Calu3 (cell line): ENCODE results near the gene CD276. TPM values are rescaled to one million over a fixed set of nuclear protein-coding genes. Genes with fewer than 3 reads are reported as not detected.
"Not testable (repeated sequence)": the region's sequence is repeated elsewhere in the genome, so short reads cannot be mapped to it uniquely, and the experiment has no call there.

Experiments used
- Bru-seq: library from RNA; stranded (reverse); fragments of 400-500 nt; gene quantifications from one replicate; lab custom pipeline; 2021; lab: Mats Ljungman, UMichigan
- BruChase-seq, 2 experiments: library from RNA; stranded (reverse); fragments of 400-500 nt; gene quantifications; one replicate each; lab custom pipeline; 2021; lab: Mats Ljungman, UMichigan
- BruUV-seq: library from RNA; stranded (reverse); fragments of 400-500 nt; replicated peaks from 2 replicates; lab custom pipeline; 2021; lab: Mats Ljungman, UMichigan
- CTCF ChIA-PET: fragments of 300-600 bp; sonication (Branson Sonifier 250); formaldehyde crosslinking; loops from one replicate; lab custom pipeline; 2022; ENCODE audit warnings: antibody characterized with exemption; lab: Charles Lee
- DNase-seq: peaks from one replicate; pipeline ENCODE4 v3.0.0; 2022
- H3K27ac Mint-ChIP-seq: one replicate; pipeline ENCODE4 v1.8.0; 2022; ENCODE audit warnings: mixed read lengths; ENCODE audit not compliant: unreplicated experiment
- H3K27me3 Mint-ChIP-seq: one replicate; pipeline ENCODE4 v1.8.0; 2022; ENCODE audit warnings: mixed read lengths; ENCODE audit not compliant: unreplicated experiment
- H3K36me3 Mint-ChIP-seq: one replicate; pipeline ENCODE4 v1.8.0; 2022; ENCODE audit warnings: mild to moderate bottlenecking, moderate library complexity, mixed read lengths; ENCODE audit not compliant: insufficient read depth, unreplicated experiment
- H3K4me1 Mint-ChIP-seq: one replicate; pipeline ENCODE4 v1.8.0; 2022; ENCODE audit warnings: mild to moderate bottlenecking, low read depth, mixed read lengths; ENCODE audit not compliant: unreplicated experiment
- H3K4me3 Mint-ChIP-seq: one replicate; pipeline ENCODE4 v1.8.0; 2022; ENCODE audit warnings: mild to moderate bottlenecking, low read depth, moderate library complexity, mixed read lengths; ENCODE audit not compliant: unreplicated experiment
- H3K9me3 Mint-ChIP-seq: one replicate; pipeline ENCODE4 v1.8.0; 2022; ENCODE audit warnings: low read depth, mixed read lengths; ENCODE audit not compliant: unreplicated experiment
- CTCF ChIP-seq: fragments of 200-600 bp; IDR thresholded peaks from one replicate; pipeline ENCODE4 v1.8.0; 2022; ENCODE audit warnings: antibody characterized with exemption; ENCODE audit not compliant: unreplicated experiment
- intact Hi-C: fragments of 100-400 bp; cut with micrococcal nuclease; formaldehyde crosslinking; loops from one replicate; pipeline ENCODE4 v1.10.0; 2022; ENCODE audit not compliant: unreplicated experiment
- long read RNA-seq: library from polyadenylated mRNA; stranded (forward); transcript quantifications from one replicate; pipeline ENCODE4 v2.0.0, GENCODE V29; 2022
- total RNA-seq: library from RNA; stranded (reverse); gene quantifications from 2 replicates; pipeline ENCODE4 v1.2.3, GENCODE V29; 2022

The CD276 gene
- total RNA-seq (83.7 and 84.6 TPM in 2 replicates), Bru-seq, nascent RNA (percentile 64 among the genes with signal in this experiment), BruChase-seq, experiment 1, labeled RNA remaining after a 6-hour chase (percentile 76 among the genes with signal in this experiment), BruChase-seq, experiment 2, labeled RNA remaining after a 2-hour chase (percentile 68 among the genes with signal in this experiment)
- long read RNA-seq, transcript CD276-202 (10 exons, 3,469 nt), result major isoform, 42 of 81 reads
- long read RNA-seq, partial matches to known transcripts, result 8 of 81 reads
- long read RNA-seq, other reads (novel, unspliced or antisense), result 31 of 81 reads

GRCh38 chr15:73683777-73684580 lies at the start of gene CD276:
TSS of gene CD276 (plus strand) at chr15:73684383. CDS start at chr15:73699640, 15,257 bp downstream.
- Mint-ChIP-seq H3K36me3 (peaks cover 22% of the 10 kb centered on the region), H3K27me3 (peaks cover 25% of the 10 kb centered on the region), H3K27ac (peak within 1 kb of the TSS; percentile 29), H3K4me1 (peaks cover 35% of the 10 kb centered on the region), H3K9me3 (no peaks in the 10 kb centered on the region), H3K4me3 (peak within 1 kb of the TSS; percentile 88)
- BruUV-seq, result no TSS peak
- CTCF ChIA-PET, result interaction anchor here (0.6 to 6.2 kb wide), 6 partner anchors 10 to 123 kb away, joined by 3 to 27 read pairs (median 8); no protein-coding TSS in a partner anchor
- DNase-seq, result peak; percentile 83
- TF ChIP-seq CTCF, result peak; percentile 31
- intact Hi-C loops, result no loop called here

- intact Hi-C loops, result loop anchor here (2.0 kb wide), 1 partner anchor 39 kb away; no protein-coding TSS in a partner anchor
- Mint-ChIP-seq H3K9me3 (no peaks in the 10 kb centered on the region), H3K4me3 (no peak overlapping the region), H3K4me1 (peaks cover 43% of the 10 kb centered on the region), H3K36me3 (peaks cover 20% of the 10 kb centered on the region), H3K27me3 (peaks cover 36% of the 10 kb centered on the region), H3K27ac (no peak overlapping the region)
- DNase-seq, result no peak
- CTCF ChIA-PET, result interaction anchor here (1.3 to 3.3 kb wide), 3 partner anchors 57 to 345 kb away, joined by 3 to 52 read pairs (median 5); no protein-coding TSS in a partner anchor
- no TSS peak for BruUV-seq
- TF ChIP-seq CTCF, result no peak
Observed at GRCh38 chr15:73637527-73637926, 46.7 kb upstream of the CD276 start.

GRCh38 chr15:73639464-73639863 lies 44.7 kb upstream of the CD276 start:
- Mint-ChIP-seq H3K27me3 (peaks cover 36% of the 10 kb centered on the region), H3K27ac (peak overlapping the region; percentile 25), H3K4me1 (peaks cover 32% of the 10 kb centered on the region)
- H3K9me3 Mint-ChIP-seq, H3K4me3 Mint-ChIP-seq, H3K36me3 Mint-ChIP-seq, BruUV-seq, intact Hi-C loops: not testable (repeated sequence)
- CTCF ChIA-PET, result interaction anchor here (0.6 to 1.6 kb wide), 5 partner anchors 22 to 1602 kb away, joined by 3 to 7 read pairs (median 4); no protein-coding TSS in a partner anchor
- peak; percentile 82 for DNase-seq

GRCh38 chr15:73647259-73648013 lies 36.7 kb upstream of the CD276 start:
- BruUV-seq, result no TSS peak
- no peaks in the 10 kb centered on the region for H3K36me3 Mint-ChIP-seq
- TF ChIP-seq CTCF, result no peak
- CTCF ChIA-PET, result interaction anchor here (0.6 to 0.8 kb wide), 2 partner anchors 30 to 89 kb away, joined by 3 read pairs; no protein-coding TSS in a partner anchor
- no peak overlapping the region for H3K4me3 Mint-ChIP-seq
- no peaks in the 10 kb centered on the region for H3K27me3 Mint-ChIP-seq
- no peak overlapping the region for H3K27ac Mint-ChIP-seq
- intact Hi-C loops, result no loop called here
- peaks cover 15% of the 10 kb centered on the region for H3K4me1 Mint-ChIP-seq
- H3K9me3 Mint-ChIP-seq, result no peaks in the 10 kb centered on the region
- peak; percentile 44 for DNase-seq
